HG02981 (cell line): ENCODE data around the gene CBR1.

ENCODE experiments used
- ATAC-seq: cut with Tn5 transposase; IDR thresholded peaks from one replicate; pipeline ENCODE4 v1.9.1; 2021; ENCODE audit warnings: mild to moderate bottlenecking, moderate library complexity; ENCODE audit not compliant: unreplicated experiment

CBR1 gene

GRCh38 chr21:36069713-36070583 lies at the start of gene CBR1:
TSS of gene CBR1 (plus strand) at chr21:36070024. CDS start at chr21:36070116, 92 bp downstream.
- ATAC-seq, result peak; percentile 97

- no peak for ATAC-seq
These were observed 48.5 kb upstream of the CBR1 start for GRCh38 chr21:36021251-36021837.

- no peak for ATAC-seq
These were observed 47.3 kb upstream of the CBR1 start for GRCh38 chr21:36022427-36023091.

GRCh38 chr21:36023092-36023480 lies 46.7 kb upstream of the CBR1 start:
- no peak for ATAC-seq

- no peak for ATAC-seq
These were observed 45.0 kb upstream of the CBR1 start for GRCh38 chr21:36024782-36025181.

GRCh38 chr21:36027347-36027746 lies 42.5 kb upstream of the CBR1 start:
- ATAC-seq, result no peak

- peak; percentile 80 for ATAC-seq
These were observed 41.4 kb upstream of the CBR1 start for GRCh38 chr21:36028127-36029069.

GRCh38 chr21:36029309-36029708 lies 40.5 kb upstream of the CBR1 start:
- ATAC-seq, result no peak

- ATAC-seq, result no peak
These were observed 39.1 kb upstream of the CBR1 start for GRCh38 chr21:36030581-36031189.

- ATAC-seq, result no peak
These were observed 37.0 kb upstream of the CBR1 start for GRCh38 chr21:36032647-36033406.

- ATAC-seq, result no peak
These were observed 35.5 kb upstream of the CBR1 start for GRCh38 chr21:36034211-36034913.

GRCh38 chr21:36035381-36035791 lies 34.4 kb upstream of the CBR1 start:
- ATAC-seq, result no peak

- ATAC-seq, result no peak
These were observed 30.9 kb upstream of the CBR1 start for GRCh38 chr21:36038701-36039497.

- no peak for ATAC-seq
These were observed 30.0 kb upstream of the CBR1 start for GRCh38 chr21:36039861-36040260.

GRCh38 chr21:36040389-36040788 lies 29.4 kb upstream of the CBR1 start:
- no peak for ATAC-seq

GRCh38 chr21:36041910-36042309 lies 27.9 kb upstream of the CBR1 start:
- no peak for ATAC-seq

- ATAC-seq, result no peak
These were observed 25.8 kb upstream of the CBR1 start for GRCh38 chr21:36044056-36044455.

- no peak for ATAC-seq
These were observed 23.8 kb upstream of the CBR1 start for GRCh38 chr21:36045993-36046392.
